Activated CD4-positive, alpha-beta T cell treated with anti-CD3 and anti-CD28 coated beads, Interleukin-2, amount 10 ng/mL, durations not matched to agents 24 days and 14 days (primary cell): ENCODE data around the gene WBP1L. TPM values are rescaled to one million over a fixed set of nuclear protein-coding genes. Genes with fewer than 3 reads are reported as not detected.

ENCODE experiments used
- DNase-seq: peaks from one replicate; pipeline ENCODE4 v3.0.0; 2022
- H3K27ac Mint-ChIP-seq: one replicate; pipeline ENCODE4 v1.8.0; 2022; ENCODE audit warnings: mild to moderate bottlenecking, mixed read lengths
- H3K27me3 Mint-ChIP-seq: one replicate; pipeline ENCODE4 v1.8.0; 2022; ENCODE audit warnings: mixed read lengths
- H3K36me3 Mint-ChIP-seq: one replicate; pipeline ENCODE4 v1.8.0; 2022; ENCODE audit warnings: low read depth, mild to moderate bottlenecking, mixed read lengths
- H3K4me1 Mint-ChIP-seq: one replicate; pipeline ENCODE4 v1.8.0; 2021; ENCODE audit warnings: mixed read lengths
- H3K4me3 Mint-ChIP-seq: one replicate; pipeline ENCODE4 v1.8.0; 2022; ENCODE audit warnings: mild to moderate bottlenecking, moderate library complexity, mixed read lengths
- H3K9me3 Mint-ChIP-seq: one replicate; pipeline ENCODE4 v1.8.0; 2021; ENCODE audit warnings: mixed read lengths
- intact Hi-C: fragments of 100-400 bp; cut with micrococcal nuclease; formaldehyde crosslinking; loops from one replicate; pipeline ENCODE4 v1.15.1; 2023
- total RNA-seq: library from RNA; stranded (reverse); gene quantifications from 2 replicates; pipeline ENCODE4 v1.2.3, GENCODE V29; 2022

WBP1L gene
- total RNA-seq, 1 donor from 2014 or later: 15.8 TPM

- peaks cover 24% of the 10 kb centered on the region for H3K4me1 Mint-ChIP-seq
Observed at GRCh38 chr10:102781090-102781920, 37.6 kb downstream of the WBP1L start.

GRCh38 chr10:102781921-102782557 is 38.3 kb downstream of the WBP1L start:
- no peak for DNase-seq
- peaks cover 23% of the 10 kb centered on the region for H3K4me1 Mint-ChIP-seq
- no peak overlapping the region for H3K4me3 Mint-ChIP-seq
- no peaks in the 10 kb centered on the region for H3K27me3 Mint-ChIP-seq
- H3K9me3 Mint-ChIP-seq: no peaks in the 10 kb centered on the region
- peaks cover 17% of the 10 kb centered on the region for H3K36me3 Mint-ChIP-seq
- intact Hi-C loops: no loop called here
- H3K27ac Mint-ChIP-seq: no peak overlapping the region

More at GRCh38 chr10:102781090-102781920, 37.6 kb downstream of the WBP1L start:
- no peak overlapping the region for H3K4me3 Mint-ChIP-seq
- no peak for DNase-seq
- intact Hi-C loops: no loop called here
- H3K27me3 Mint-ChIP-seq: no peaks in the 10 kb centered on the region
- no peak overlapping the region for H3K27ac Mint-ChIP-seq
- H3K36me3 Mint-ChIP-seq: peaks cover 17% of the 10 kb centered on the region
- H3K9me3 Mint-ChIP-seq: no peaks in the 10 kb centered on the region

- Mint-ChIP-seq H3K4me3 (no peak overlapping the region), H3K9me3 (no peaks in the 10 kb centered on the region), H3K36me3 (peaks cover 16% of the 10 kb centered on the region), H3K27me3 (no peaks in the 10 kb centered on the region), H3K4me1 (peaks cover 21% of the 10 kb centered on the region), H3K27ac (peak overlapping the region; percentile 16)
- intact Hi-C loops: no loop called here
- no peak for DNase-seq
Observed at GRCh38 chr10:102782673-102783551, 39.2 kb downstream of the WBP1L start.

- Mint-ChIP-seq H3K4me3 (no peak overlapping the region), H3K27ac (no peak overlapping the region), H3K36me3 (peaks cover 14% of the 10 kb centered on the region), H3K27me3 (no peaks in the 10 kb centered on the region), H3K9me3 (no peaks in the 10 kb centered on the region), H3K4me1 (peaks cover 16% of the 10 kb centered on the region)
- intact Hi-C loops: no loop called here
- DNase-seq: no peak
Observed at GRCh38 chr10:102783568-102783967, 39.8 kb downstream of the WBP1L start.

- H3K4me1 Mint-ChIP-seq: peaks cover 16% of the 10 kb centered on the region
Observed at GRCh38 chr10:102785818-102786217, 42.1 kb downstream of the WBP1L start.

GRCh38 chr10:102791754-102792395 is 48.1 kb downstream of the WBP1L start:
- intact Hi-C loops: no loop called here
- H3K36me3 Mint-ChIP-seq: peaks cover 7% of the 10 kb centered on the region
- no peak for DNase-seq
- peaks cover 16% of the 10 kb centered on the region for H3K4me1 Mint-ChIP-seq
- no peak overlapping the region for H3K4me3 Mint-ChIP-seq
- H3K27me3 Mint-ChIP-seq: no peaks in the 10 kb centered on the region
- H3K27ac Mint-ChIP-seq: no peak overlapping the region
- H3K9me3 Mint-ChIP-seq: no peaks in the 10 kb centered on the region

More at GRCh38 chr10:102785818-102786217, 42.1 kb downstream of the WBP1L start:
- Mint-ChIP-seq H3K27me3 (no peaks in the 10 kb centered on the region), H3K27ac (no peak overlapping the region), H3K36me3 (peaks cover 16% of the 10 kb centered on the region), H3K9me3 (no peaks in the 10 kb centered on the region), H3K4me3 (no peak overlapping the region)
- DNase-seq: no peak
- intact Hi-C loops: no loop called here

GRCh38 chr10:102795453-102796406 is 52.0 kb downstream of the WBP1L start:
- Mint-ChIP-seq H3K36me3 (peaks cover 17% of the 10 kb centered on the region), H3K27ac (peak overlapping the region; percentile 85), H3K4me1 (peaks cover 18% of the 10 kb centered on the region), H3K9me3 (no peaks in the 10 kb centered on the region), H3K27me3 (no peaks in the 10 kb centered on the region), H3K4me3 (peak overlapping the region; percentile 22)
- DNase-seq: no peak
- intact Hi-C loops: no loop called here

- no peaks in the 10 kb centered on the region for H3K9me3 Mint-ChIP-seq
- intact Hi-C loops: no loop called here
Observed at GRCh38 chr10:102796407-102797176, 52.8 kb downstream of the WBP1L start.

GRCh38 chr10:102799691-102800471 is 56.1 kb downstream of the WBP1L start:
- Mint-ChIP-seq H3K4me3 (no peak overlapping the region), H3K4me1 (peaks cover 38% of the 10 kb centered on the region), H3K27me3 (no peaks in the 10 kb centered on the region), H3K27ac (peak overlapping the region; percentile 41), H3K9me3 (peaks cover 5% of the 10 kb centered on the region), H3K36me3 (peaks cover 40% of the 10 kb centered on the region)
- intact Hi-C loops: no loop called here
- DNase-seq: no peak

More at GRCh38 chr10:102796407-102797176, 52.8 kb downstream of the WBP1L start:
- peak overlapping the region; percentile 22 for H3K4me3 Mint-ChIP-seq
- H3K27me3 Mint-ChIP-seq: no peaks in the 10 kb centered on the region
- DNase-seq: peak; percentile 88
- H3K27ac Mint-ChIP-seq: peak overlapping the region; percentile 85
- peaks cover 18% of the 10 kb centered on the region for H3K4me1 Mint-ChIP-seq
- H3K36me3 Mint-ChIP-seq: peaks cover 20% of the 10 kb centered on the region

GRCh38 chr10:102800611-102801335 is 57.0 kb downstream of the WBP1L start:
- Mint-ChIP-seq H3K36me3 (peaks cover 40% of the 10 kb centered on the region), H3K27me3 (no peaks in the 10 kb centered on the region), H3K9me3 (peaks cover 5% of the 10 kb centered on the region), H3K27ac (peak overlapping the region; percentile 41), H3K4me3 (no peak overlapping the region), H3K4me1 (peaks cover 35% of the 10 kb centered on the region)
- intact Hi-C loops: no loop called here
- DNase-seq: no peak

GRCh38 chr10:102801496-102801895 is 57.7 kb downstream of the WBP1L start:
- intact Hi-C loops: no loop called here
- Mint-ChIP-seq H3K9me3 (peaks cover 5% of the 10 kb centered on the region), H3K27ac (peak overlapping the region; percentile 39), H3K27me3 (no peaks in the 10 kb centered on the region), H3K4me1 (peaks cover 27% of the 10 kb centered on the region), H3K4me3 (no peak overlapping the region), H3K36me3 (peaks cover 41% of the 10 kb centered on the region)
- DNase-seq: no peak
